ENCODE results near the gene SMIM29.
A peak's percentile ranks its signal among the peaks of the same experiment; 100 is the strongest.
"Not testable (repeated sequence)": the region's sequence is repeated elsewhere in the genome, so short reads cannot be mapped to it uniquely, and the experiment has no call there.

Gene SMIM29

GRCh38 chr6:34267746-34268145 lies 18.9 kb upstream of the SMIM29 start:
- no peak for DNase-seq

DNA sequence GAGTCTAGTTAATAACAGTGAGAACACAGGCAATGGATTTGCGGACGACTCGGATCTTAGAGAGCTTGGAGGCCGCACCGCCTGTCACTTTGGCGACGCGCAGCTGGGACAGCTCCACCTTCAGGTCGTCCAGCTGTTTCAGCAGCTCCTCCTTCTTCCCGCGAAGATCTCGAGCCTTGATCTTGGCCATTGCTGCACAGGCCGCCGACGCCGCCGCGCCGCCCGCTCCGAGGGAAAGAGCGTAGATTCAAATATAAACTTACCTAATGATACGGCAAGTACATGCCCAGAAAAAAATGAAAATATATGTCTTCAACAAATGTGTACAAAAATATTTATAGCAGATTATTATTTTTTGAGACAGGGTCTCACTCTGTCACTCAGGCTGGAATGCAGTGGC lies 14.7 kb upstream of the SMIM29 start:
- DNase-seq: not testable (repeated sequence)

- DNase-seq: no peak
Observed at GRCh38 chr6:34260576-34261267, 11.9 kb upstream of the SMIM29 start.

GRCh38 chr6:34259529-34260069 lies 10.8 kb upstream of the SMIM29 start:
- no peak for DNase-seq

DNA sequence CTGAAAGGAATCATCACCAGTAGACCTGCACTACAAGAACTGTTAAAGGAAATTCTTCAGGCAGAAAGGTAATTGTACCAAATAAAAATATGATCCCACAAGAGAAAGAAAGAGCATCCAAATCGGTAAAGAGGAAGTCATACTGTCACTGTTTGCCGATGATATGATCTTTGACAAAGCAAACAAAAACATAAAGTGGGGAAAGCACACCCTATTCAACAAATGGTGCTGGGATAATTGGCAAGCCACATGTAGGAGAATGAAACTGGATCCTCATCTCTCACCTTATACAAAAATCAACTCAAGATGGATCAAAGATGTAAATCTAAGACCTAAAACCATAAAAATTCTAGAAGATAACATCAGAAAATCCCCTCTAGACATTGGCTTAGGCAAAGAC lies 3.6 kb upstream of the SMIM29 start:
- DNase-seq: not testable (repeated sequence)

GRCh38 chr6:34249469-34250261 lies 859 bp upstream of the SMIM29 start:
- no peak for DNase-seq

DNA sequence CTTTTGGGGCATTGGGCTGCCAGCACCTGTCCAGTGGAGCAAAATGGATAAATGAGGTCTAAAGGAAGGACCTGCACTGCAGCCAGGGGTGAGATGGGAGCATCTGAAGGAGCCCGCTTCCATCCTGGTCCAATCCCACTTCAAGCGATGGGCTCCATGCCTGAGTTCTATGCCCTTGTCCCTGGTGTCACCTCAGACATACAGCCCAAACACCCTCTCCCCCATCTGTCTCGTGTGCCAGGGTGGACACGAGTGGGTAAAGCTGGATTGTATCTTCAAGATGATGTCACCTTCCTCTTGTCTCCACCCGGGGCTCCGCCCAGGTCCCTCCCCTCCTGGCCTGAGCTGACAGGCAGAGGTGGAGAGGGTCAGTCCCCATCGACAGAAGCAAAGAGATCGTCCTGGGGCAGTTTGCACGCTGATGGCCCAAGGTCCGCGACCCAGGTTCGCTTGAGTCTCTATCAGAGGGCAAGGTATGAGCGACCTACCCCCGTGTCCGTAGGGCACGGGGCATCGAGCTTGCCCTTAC lies 544 bp downstream of the SMIM29 start:
- DNase-seq: peak; percentile 60

DNA sequence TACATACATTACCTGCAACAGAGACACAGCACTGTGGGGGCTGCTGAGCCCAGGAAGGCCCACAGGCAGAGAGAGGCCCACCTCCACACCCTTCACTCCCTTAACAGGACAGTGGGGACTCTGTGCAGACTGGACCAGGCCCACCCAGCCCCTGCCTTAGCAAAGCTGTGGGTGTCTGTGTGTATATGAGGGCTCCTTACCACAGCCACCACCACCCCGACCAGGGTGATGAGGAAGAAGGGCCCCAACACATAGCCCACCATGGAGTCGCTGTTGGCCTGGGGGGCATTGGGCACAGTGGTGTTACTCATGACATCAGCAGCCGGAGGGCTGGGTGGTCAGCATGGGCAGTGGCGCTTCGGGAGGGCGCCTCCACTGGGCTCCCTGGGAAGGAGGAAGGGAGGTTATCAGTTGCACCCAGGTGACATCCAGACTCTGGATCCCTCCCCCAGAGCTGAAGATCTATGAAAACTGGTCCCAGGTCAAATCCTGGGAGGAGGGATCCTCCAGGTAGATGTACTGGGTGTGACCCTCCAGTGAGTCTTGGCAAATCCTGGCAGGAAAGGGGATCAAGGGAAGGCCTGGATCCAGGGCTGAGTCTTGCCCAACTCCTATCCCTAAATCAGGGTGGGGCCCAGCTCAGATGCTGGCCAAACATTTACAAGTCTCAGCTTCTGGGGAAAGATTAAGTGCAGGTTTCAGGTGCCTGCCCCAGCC lies 1.2 kb downstream of the SMIM29 start:
- DNase-seq: no peak

DNA sequence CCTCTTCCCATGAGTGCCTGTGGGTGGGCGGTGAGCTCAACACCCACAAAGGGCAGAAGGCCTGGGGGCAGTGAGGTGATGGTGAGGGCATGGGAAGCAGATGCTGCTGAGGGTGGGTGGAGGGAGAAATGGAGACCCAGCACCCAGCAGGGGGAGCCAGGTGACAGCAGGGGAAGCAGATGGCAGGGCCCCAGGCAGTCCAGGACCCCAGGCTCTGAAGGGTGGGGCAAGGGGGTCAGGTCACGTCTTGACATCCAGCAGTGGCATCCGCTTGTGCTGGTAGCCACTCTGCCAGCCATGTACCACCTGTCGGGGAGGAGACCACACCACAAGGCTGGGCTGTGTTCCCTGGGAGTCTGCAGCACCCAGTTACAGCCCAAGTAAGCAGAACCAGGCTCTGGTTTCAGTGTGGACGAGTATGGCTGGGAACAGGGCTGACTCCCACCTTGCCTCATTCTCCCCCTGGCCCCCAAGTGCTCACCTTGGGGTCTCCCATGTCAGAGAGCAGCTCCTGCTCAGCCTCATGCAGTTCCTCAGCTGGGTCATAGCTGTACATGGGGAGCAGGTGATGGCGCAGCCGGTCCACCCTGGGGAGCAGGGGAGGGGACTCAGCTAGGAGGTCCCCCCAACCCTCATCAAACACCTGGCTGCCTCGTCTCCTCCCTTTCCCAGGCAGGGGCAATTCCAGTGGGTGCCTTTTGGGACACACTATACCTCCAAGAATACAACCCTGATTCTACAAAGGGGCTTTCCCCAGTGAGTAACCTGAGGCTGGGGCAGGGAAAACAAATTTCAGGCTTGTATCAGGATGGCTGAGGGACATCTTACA lies 2.0 kb downstream of the SMIM29 start:
- peak; percentile 64 for DNase-seq

GRCh38 chr6:34246249-34246562 lies 2.6 kb downstream of the SMIM29 start:
- DNase-seq: no peak

- not testable (repeated sequence) for DNase-seq
Observed at GRCh38 chr6:34245761-34246140, 3.1 kb downstream of the SMIM29 start.

- not testable (repeated sequence) for DNase-seq
Observed at GRCh38 chr6:34245032-34245760, 3.6 kb downstream of the SMIM29 start.

- no peak for DNase-seq
Observed at GRCh38 chr6:34243901-34244884, 4.6 kb downstream of the SMIM29 start.

DNA sequence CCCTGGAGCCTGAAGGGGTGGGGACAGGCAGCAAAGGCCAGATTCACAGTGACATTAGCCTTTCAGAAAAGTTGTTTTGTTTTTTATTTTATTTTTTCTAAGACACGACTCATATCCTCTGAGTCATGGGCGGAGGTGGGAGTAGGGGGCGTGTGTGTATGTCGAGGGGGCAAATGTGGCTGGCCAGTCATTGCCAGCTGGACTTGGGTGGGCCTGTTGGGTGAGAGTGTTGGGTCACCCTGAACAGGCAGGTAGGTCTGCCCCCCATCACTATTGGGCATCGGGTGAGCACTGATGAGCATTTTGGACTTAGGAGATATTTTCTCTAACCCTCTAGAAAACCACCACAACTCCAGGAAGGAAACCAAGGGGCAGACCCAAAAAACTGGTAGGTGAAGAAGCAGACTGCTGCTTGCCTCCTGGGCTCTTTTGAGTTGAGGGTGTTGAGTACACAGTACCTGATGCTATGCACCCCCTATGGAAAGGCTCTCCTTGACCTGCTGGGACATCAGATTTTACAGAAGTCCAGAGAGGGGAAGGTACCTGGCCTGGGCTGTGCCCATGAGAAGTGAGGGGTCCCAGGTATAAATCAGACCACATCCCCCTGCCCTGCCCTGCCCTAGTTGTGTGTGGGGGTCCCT lies 5.6 kb downstream of the SMIM29 start:
- DNase-seq: no peak

DNA sequence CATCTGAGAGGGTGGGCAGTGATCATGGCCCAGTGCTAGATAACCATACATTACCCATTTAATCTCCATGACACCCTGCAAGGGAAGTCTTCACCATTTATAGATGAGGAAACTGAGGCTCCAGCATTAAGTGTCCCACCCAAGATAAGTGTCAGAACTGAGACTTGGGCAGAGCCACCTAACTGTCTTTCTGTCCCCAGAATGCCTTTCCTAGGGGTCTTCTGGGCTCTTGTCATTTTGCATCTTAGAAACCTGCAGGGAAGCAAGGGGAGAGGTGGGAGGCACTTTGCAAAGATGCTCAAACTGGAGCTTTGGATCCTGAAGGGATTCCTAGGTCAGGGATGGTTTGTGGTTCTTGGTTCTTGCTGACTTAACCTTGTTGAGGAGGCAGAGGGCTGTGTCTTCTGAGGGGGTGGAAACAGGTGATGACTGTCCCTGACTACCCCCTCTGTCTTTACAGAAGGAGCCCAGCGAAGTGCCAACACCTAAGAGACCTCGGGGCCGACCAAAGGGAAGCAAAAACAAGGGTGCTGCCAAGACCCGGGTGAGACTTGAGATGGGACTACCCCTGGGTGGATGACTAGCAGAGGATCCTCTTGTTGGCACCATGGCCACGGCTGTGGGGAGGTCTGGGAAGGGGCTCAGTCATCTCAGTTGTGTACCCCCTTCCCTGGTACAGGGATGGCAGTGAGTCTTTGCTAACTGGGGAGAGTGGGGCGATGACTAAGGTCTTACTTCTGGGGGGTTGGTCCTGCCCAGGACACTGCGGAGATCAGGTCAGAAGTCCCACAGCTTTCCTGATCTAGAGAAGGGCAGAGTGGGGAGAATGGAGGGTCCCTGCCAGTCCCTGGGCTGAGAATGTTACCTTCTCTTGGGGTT lies 6.3 kb downstream of the SMIM29 start:
- no peak for DNase-seq

- DNase-seq: no peak
Observed at GRCh38 chr6:34241351-34242215, 7.2 kb downstream of the SMIM29 start.

- DNase-seq: no peak
Observed at GRCh38 chr6:34240329-34241248, 8.2 kb downstream of the SMIM29 start.

Data from CD4-positive, alpha-beta T cell treated with Interleukin-17A for 1 hour (primary cell).